ENCODE data around the gene ROR2.

DNA sequence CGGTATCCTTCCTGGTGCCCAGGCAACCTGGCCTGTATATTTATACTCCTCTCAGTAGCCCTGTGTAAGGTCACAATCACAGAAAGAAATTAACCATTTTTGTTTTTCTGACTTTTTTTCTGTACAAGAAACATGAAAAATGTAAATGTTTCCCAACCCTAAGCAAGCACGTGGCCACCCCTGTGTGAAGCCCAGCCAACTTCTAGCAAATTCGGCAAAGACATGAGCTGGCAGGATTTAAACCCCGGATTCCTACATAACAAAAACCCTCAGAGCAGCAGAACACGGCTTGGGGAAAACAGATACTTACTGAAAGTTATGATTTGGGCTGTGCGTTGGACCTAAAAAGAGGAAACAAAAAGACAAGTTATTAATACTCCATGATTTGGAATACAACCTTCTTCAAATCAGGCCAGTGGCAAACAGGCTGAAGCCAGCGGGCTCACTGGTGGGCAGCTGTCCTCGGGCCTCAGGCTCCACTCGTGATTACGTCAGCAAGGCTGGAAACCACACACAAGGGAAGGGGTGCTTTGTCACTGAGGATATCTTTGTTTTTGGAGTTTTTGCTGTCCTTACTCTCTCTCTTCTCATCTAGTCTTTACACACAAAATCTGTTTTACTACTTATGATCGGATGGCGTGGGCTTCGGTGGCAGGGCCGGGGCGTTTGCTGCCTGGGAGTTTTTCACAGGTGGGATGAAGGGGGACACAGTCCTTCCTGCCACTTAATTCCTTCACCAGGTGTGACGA lies 194.1 kb downstream of the ROR2 start:
- TF ChIP-seq POLR2AphosphoS5 (IDR thresholded peaks at IDR 0.05; ENCODE audit: low read depth, low read length) (no peak), TAF1 (IDR thresholded peaks at IDR 0.05; ENCODE audit: borderline replicate concordance, low read depth, low read length) (no peak), POLR2A (IDR thresholded peaks at IDR 0.05; ENCODE audit: low read depth, low read length) (no peak)

Data from GM12892 (cell line).